HepG2 (cell line): Measurements from ENCODE around the gene ENAH. TPM values are rescaled to one million over a fixed set of nuclear protein-coding genes. Genes with fewer than 3 reads are reported as not detected.
A peak's percentile ranks its signal among the peaks of the same experiment; 100 is the strongest.

Experiments
- CBX1 ChIP-seq: IDR thresholded peaks from one replicate; pipeline ENCODE4 v1.6.1; 2016; ENCODE audit warnings: antibody characterized with exemption, low read depth
- FOXJ3 ChIP-seq: sonication (generic); formaldehyde crosslinking; IDR thresholded peaks from 2 replicates; pipeline ENCODE4 v1.4.0; 2020; ENCODE audit warnings: missing genetic modification reagents, mild to moderate bottlenecking, borderline replicate concordance
- HCFC1 ChIP-seq: fragments of 150-350 bp; IDR thresholded peaks from 2 replicates; pipeline ENCODE4 v1.6.1; 2014; ENCODE audit warnings: low read depth, low read length
- KLF15 ChIP-seq: sonication (generic); formaldehyde crosslinking; IDR thresholded peaks from 2 replicates; pipeline ENCODE4 v1.8.1; 2023; ENCODE audit warnings: borderline replicate concordance, mild to moderate bottlenecking, inconsistent platforms, missing genetic modification reagents, mixed read lengths
- KLF6 ChIP-seq: IDR thresholded peaks from 2 replicates; pipeline ENCODE4 v1.8.0; 2016; ENCODE audit warnings: missing biosample characterization, missing genetic modification reagents
- MAFF ChIP-seq: IDR thresholded peaks from 2 replicates; pipeline ENCODE4 v1.6.1; 2011; ENCODE audit warnings: low read depth, low read length, improper control_type of control experiment
- MIER2 ChIP-seq: IDR thresholded peaks from 2 replicates; pipeline ENCODE4 v1.6.1; 2016; ENCODE audit warnings: missing biosample characterization, missing genetic modification reagents
- MIXL1 ChIP-seq: IDR thresholded peaks from 2 replicates; pipeline ENCODE4 v1.6.1; 2016
- MZF1 ChIP-seq: sonication (generic); formaldehyde crosslinking; IDR thresholded peaks from 2 replicates; pipeline ENCODE4 v1.8.1; 2023; ENCODE audit warnings: mild to moderate bottlenecking, missing genetic modification reagents, borderline replicate concordance
- NR2F2 ChIP-seq: IDR thresholded peaks from 2 replicates; pipeline ENCODE4 v1.6.1; 2012; ENCODE audit warnings: low read depth, inconsistent platforms, borderline replicate concordance
- SMAD1 ChIP-seq: sonication (generic); formaldehyde crosslinking; IDR thresholded peaks from 2 replicates; pipeline ENCODE4 v1.4.0; 2020; ENCODE audit warnings: missing genetic modification reagents, low read depth, mild to moderate bottlenecking, borderline replicate concordance
- SMAD3 ChIP-seq: sonication (generic); formaldehyde crosslinking; IDR thresholded peaks from 2 replicates; pipeline ENCODE4 v1.4.0; 2020; ENCODE audit warnings: missing genetic modification reagents
- STAG1 ChIP-seq: sonication (generic); formaldehyde crosslinking; IDR thresholded peaks from 2 replicates; pipeline ENCODE4 v1.4.0; 2020; ENCODE audit warnings: missing genetic modification reagents
- ZBTB1 ChIP-seq: sonication (generic); formaldehyde crosslinking; IDR thresholded peaks from 2 replicates; pipeline ENCODE4 v1.4.0; 2020; ENCODE audit warnings: missing genetic modification reagents, borderline replicate concordance
- ZFX ChIP-seq: sonication (generic); formaldehyde crosslinking; IDR thresholded peaks from 2 replicates; pipeline ENCODE4 v1.4.0; 2020; ENCODE audit warnings: mild to moderate bottlenecking, low read depth, missing genetic modification reagents, moderate library complexity
- ZIK1 ChIP-seq: sonication (generic); formaldehyde crosslinking; IDR thresholded peaks from 2 replicates; pipeline ENCODE4 v1.5.0; 2020; ENCODE audit warnings: mild to moderate bottlenecking, low read depth, missing genetic modification reagents, borderline replicate concordance
- ZNF598 ChIP-seq: sonication (generic); formaldehyde crosslinking; IDR thresholded peaks from 2 replicates; pipeline ENCODE4 v1.5.1; 2020; ENCODE audit warnings: mild to moderate bottlenecking, missing genetic modification reagents, borderline replicate concordance
- ZNF773 ChIP-seq: sonication (generic); formaldehyde crosslinking; IDR thresholded peaks from 2 replicates; pipeline ENCODE4 v1.4.0; 2020; ENCODE audit warnings: missing genetic modification reagents, borderline replicate concordance
- polyA plus RNA-seq, 8 experiments: library from polyadenylated mRNA; depleted of rRNA in 3 of 8; stranded (reverse) in 7 of 8; unstranded in 1 of 8; fragments of >200 nt; fragmentation: Illumina TruSeq in 4 of 8; extraction: Trizol in 4 of 8; gene quantifications; 2 replicates each; pipeline versions ENCODE4 v1.2.1 to v1.2.3, GENCODE V29; 2011 to 2016; ENCODE audit warnings: low read depth in 4 of 8, missing spikeins in 1 of 8, mixed read lengths in 1 of 8; ENCODE audit not compliant: insufficient read depth in 1 of 8
- total RNA-seq, 5 experiments: library from RNA; depleted of rRNA; stranded (reverse); fragments of >200 nt; fragmentation: Illumina TruSeq; extraction: Trizol; gene quantifications; 2 replicates each; pipeline ENCODE4 v1.2.3, GENCODE V29; 2016; ENCODE audit warnings: low read depth in 1 of 5
- TF ChIP-seq, protein P1 (sequence below): sonication (generic); formaldehyde crosslinking; IDR thresholded peaks from 2 replicates; pipeline ENCODE4 v1.8.1; 2023; ENCODE audit warnings: mild to moderate bottlenecking, missing genetic modification reagents, borderline replicate concordance
- TF ChIP-seq, protein P2 (sequence below): sonication (generic); formaldehyde crosslinking; IDR thresholded peaks from 2 replicates; pipeline ENCODE4 v1.8.0; 2022; ENCODE audit warnings: mild to moderate bottlenecking, missing genetic modification reagents
- TF ChIP-seq, protein P3 (sequence below): sonication (generic); formaldehyde crosslinking; IDR thresholded peaks from 2 replicates; pipeline ENCODE4 v1.4.0; 2020; ENCODE audit warnings: missing genetic modification reagents, borderline replicate concordance
- TF ChIP-seq, protein P4 (sequence below): sonication (generic); formaldehyde crosslinking; IDR thresholded peaks from 2 replicates; pipeline ENCODE4 v1.5.1; 2020; ENCODE audit warnings: missing genetic modification reagents, mild to moderate bottlenecking, borderline replicate concordance
- TF ChIP-seq, protein P5 (sequence below): sonication (generic); formaldehyde crosslinking; IDR thresholded peaks from 2 replicates; pipeline ENCODE4 v1.5.1; 2020; ENCODE audit warnings: missing genetic modification reagents, mild to moderate bottlenecking, borderline replicate concordance

The ENAH gene
- total and polyA plus RNA-seq, 2 of the 13 experiments (the other 11 are each of a cell fraction or from before 2014, with no cell fraction given): 22.1 to 58.3 TPM

DNA sequence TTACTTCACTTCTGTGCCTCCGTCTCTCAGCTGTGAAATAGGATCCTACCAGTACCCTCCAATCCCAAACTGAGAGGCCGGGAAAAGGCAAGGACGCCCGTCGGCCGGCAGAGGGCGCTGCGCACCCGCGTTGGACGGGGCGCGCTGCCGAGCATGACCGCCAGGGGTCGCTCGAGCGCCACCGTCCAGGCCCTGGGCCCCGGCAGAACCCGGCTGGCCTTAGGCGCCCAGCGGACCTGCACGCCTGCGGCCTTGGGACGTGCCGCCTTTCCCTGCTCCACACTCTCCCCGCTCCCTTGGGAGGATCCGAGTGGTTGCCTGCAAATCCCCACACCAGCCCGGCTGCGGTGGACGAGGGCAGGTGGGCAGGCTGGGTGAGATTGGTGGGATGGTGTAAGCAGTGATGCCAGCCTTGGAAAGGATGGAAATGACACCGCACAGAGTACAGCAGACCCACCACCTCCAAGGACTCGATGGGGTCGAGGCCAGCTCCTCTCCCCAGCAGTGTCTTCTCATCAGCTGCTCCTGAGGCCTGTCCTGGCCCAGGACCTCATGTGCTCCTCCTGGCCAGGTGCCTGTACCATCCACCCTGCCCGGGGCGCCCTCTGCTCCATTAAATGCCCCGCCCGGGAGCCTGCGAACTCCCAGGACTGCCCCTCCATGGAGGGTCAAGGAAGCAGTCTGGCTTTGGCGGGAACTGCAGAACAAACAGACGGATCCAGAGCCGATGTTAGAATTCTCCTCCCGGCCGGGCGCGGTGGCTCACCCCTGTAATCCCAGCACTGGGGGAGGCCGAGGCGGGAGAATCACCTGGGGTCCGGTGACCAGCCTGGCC, 177.7 kb downstream of the ENAH start (continued):
- TF ChIP-seq STAG1 (CRISPR knock-in tag) (peak; percentile 100), FOXJ3 (CRISPR knock-in tag) (no peak), SMAD1 (no peak), ZNF773 (no peak), ZBTB1 (CRISPR knock-in tag) (no peak), MAFF (no peak), HCFC1 (no peak), CBX1 (no peak), KLF6 (CRISPR knock-in tag) (0 out of 2 replicates have a peak, but pooled peaks have one; percentile 33), MIXL1 (CRISPR knock-in tag) (peak; percentile 57; the same call in 1 of the 2 replicates), NR2F2 (peak; percentile 48; the same call in 1 of the 2 replicates), ZNF598 (CRISPR knock-in tag) (peak; percentile 85), KLF15 (CRISPR knock-in tag) (no peak), MIER2 (no peak), ZIK1 (no peak), ZFX (CRISPR knock-in tag) (peak; percentile 80), MZF1 (CRISPR knock-in tag) (no peak), SMAD3 (CRISPR knock-in tag) (peak; percentile 32; the same call in 1 of the 2 replicates)
- TF ChIP-seq, protein P1, sequence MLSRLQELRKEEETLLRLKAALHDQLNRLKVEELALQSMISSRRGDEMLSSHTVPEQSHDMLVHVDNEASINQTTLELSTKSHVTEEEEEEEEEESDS (CRISPR knock-in tag): no peak
- TF ChIP-seq, protein P2, sequence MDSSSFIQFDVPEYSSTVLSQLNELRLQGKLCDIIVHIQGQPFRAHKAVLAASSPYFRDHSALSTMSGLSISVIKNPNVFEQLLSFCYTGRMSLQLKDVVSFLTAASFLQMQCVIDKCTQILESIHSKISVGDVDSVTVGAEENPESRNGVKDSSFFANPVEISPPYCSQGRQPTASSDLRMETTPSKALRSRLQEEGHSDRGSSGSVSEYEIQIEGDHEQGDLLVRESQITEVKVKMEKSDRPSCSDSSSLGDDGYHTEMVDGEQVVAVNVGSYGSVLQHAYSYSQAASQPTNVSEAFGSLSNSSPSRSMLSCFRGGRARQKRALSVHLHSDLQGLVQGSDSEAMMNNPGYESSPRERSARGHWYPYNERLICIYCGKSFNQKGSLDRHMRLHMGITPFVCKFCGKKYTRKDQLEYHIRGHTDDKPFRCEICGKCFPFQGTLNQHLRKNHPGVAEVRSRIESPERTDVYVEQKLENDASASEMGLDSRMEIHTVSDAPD (CRISPR knock-in tag): 0 out of 2 replicates have a peak, but pooled peaks have one; percentile 38
- TF ChIP-seq, protein P3, sequence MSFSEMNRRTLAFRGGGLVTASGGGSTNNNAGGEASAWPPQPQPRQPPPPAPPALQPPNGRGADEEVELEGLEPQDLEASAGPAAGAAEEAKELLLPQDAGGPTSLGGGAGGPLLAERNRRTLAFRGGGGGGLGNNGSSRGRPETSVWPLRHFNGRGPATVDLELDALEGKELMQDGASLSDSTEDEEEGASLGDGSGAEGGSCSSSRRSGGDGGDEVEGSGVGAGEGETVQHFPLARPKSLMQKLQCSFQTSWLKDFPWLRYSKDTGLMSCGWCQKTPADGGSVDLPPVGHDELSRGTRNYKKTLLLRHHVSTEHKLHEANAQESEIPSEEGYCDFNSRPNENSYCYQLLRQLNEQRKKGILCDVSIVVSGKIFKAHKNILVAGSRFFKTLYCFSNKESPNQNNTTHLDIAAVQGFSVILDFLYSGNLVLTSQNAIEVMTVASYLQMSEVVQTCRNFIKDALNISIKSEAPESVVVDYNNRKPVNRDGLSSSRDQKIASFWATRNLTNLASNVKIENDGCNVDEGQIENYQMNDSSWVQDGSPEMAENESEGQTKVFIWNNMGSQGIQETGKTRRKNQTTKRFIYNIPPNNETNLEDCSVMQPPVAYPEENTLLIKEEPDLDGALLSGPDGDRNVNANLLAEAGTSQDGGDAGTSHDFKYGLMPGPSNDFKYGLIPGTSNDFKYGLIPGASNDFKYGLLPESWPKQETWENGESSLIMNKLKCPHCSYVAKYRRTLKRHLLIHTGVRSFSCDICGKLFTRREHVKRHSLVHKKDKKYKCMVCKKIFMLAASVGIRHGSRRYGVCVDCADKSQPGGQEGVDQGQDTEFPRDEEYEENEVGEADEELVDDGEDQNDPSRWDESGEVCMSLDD (CRISPR knock-in tag): no peak
- TF ChIP-seq, protein P4, sequence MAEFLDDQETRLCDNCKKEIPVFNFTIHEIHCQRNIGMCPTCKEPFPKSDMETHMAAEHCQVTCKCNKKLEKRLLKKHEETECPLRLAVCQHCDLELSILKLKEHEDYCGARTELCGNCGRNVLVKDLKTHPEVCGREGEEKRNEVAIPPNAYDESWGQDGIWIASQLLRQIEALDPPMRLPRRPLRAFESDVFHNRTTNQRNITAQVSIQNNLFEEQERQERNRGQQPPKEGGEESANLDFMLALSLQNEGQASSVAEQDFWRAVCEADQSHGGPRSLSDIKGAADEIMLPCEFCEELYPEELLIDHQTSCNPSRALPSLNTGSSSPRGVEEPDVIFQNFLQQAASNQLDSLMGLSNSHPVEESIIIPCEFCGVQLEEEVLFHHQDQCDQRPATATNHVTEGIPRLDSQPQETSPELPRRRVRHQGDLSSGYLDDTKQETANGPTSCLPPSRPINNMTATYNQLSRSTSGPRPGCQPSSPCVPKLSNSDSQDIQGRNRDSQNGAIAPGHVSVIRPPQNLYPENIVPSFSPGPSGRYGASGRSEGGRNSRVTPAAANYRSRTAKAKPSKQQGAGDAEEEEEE: no peak
- TF ChIP-seq, protein P5, sequence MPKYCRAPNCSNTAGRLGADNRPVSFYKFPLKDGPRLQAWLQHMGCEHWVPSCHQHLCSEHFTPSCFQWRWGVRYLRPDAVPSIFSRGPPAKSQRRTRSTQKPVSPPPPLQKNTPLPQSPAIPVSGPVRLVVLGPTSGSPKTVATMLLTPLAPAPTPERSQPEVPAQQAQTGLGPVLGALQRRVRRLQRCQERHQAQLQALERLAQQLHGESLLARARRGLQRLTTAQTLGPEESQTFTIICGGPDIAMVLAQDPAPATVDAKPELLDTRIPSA: no peak
